Gastrocnemius medialis (tissue), 4 donors: Measurements from ENCODE around the gene RNU1-3.
"Not testable (repeated sequence)": the region's sequence is repeated elsewhere in the genome, so short reads cannot be mapped to it uniquely, and the experiment has no call there.

Experiments
- CTCF ChIP-seq, 5 experiments: fragments of 450-650 bp in 3 of 5; fragments of 200-600 bp in 2 of 5; sonication (generic) in 2 of 5; IDR thresholded peaks in 4 of 5; conservative IDR thresholded peaks in 1 of 5; 1 replicate in 4 of 5; 2 replicates in 1 of 5; pipeline ENCODE4 v1.5.1; 2016 to 2019; ENCODE audit warnings: antibody characterized with exemption in 5 of 5, mild to moderate bottlenecking in 3 of 5, moderate library complexity in 3 of 5
- POLR2A ChIP-seq, 2 donors: fragments of 450-650 bp; IDR thresholded peaks; one replicate each; pipeline ENCODE4 v1.6.1; 2017; ENCODE audit warnings: antibody characterized with exemption in 2 of 2, mild to moderate bottlenecking in 2 of 2, moderate library complexity in 2 of 2

DNA sequence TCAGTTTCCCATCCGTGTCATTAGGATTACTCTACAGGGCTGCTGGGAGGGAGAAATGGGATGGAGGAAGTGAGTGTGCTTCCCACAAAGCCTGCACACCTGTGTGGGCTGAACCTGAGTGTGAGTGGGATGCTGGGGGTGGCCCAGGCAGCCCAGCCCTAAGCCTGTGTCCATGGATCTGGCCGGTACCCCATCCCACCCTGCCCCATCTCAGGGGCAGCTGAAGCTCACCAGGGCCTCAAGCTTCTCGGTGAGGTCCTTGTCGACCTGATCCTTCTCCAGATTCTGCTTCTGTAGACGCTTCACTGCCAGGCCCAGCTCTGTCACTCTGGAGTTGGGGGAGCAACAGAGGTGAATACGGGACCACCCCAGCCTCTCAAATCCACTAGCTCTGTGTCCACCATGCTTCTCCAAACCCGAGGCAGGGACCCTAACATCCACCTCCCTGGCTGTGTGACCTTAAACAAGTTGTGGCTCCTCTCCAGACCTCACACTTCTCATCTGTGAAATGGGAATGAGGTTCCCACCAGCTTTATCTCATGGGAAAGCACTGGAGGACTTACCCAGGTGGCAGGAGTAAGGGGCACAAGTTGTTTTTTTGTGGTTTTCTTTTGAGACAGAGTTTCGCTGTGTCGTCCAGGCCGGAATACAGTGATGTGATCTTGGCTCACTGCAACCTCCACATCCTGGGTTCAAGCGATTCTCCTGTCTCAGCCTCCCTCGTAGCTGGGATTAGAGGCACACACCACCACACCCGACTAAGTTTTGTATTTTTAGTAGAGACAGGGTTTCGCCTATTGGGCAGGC is 34.5 kb downstream of the RNU1-3 start:
- not testable (repeated sequence) for TF ChIP-seq CTCF (IDR thresholded peaks at IDR 0.05 in 4 of 5, conservative IDR thresholded peaks at IDR 0.05 in 1 of 5); POLR2A (IDR thresholded peaks at IDR 0.05)
